HG02610 (cell line): ENCODE measurements around the gene SCN4B.
A peak's percentile ranks its signal among the peaks of the same experiment; 100 is the strongest.

Experiments used
- ATAC-seq: cut with Tn5 transposase; IDR thresholded peaks from one replicate; pipeline ENCODE4 v1.9.1; 2021; ENCODE audit warnings: mild to moderate bottlenecking, moderate library complexity; ENCODE audit not compliant: unreplicated experiment

SCN4B gene

GRCh38 chr11:118153516-118153915 is 893 bp upstream of the SCN4B start:
- no peak for ATAC-seq

GRCh38 chr11:118152020-118152551 is 537 bp downstream of the SCN4B start:
- ATAC-seq, result no peak

GRCh38 chr11:118151431-118151830 is 1.2 kb downstream of the SCN4B start:
- ATAC-seq, result no peak

DNA sequence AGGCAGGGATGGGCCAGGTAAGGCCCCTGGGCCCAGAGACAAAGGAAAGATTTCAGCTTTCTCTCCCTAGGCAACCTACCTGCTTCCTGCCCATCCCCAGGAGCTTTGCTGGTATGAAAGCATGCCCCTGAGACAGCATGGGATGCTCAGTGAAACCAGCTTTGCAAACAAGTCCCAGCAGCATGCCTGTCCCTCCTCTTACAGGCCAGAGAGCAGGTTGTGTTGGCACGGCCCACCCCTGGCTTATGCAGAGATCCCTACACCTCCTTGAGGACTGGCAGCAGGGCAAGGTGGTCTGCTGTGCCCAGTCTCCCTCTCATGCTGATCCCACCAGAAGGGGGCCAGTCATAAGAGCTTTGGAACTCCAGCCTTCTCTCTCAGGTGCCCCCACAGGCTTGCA is 3.1 kb downstream of the SCN4B start:
- ATAC-seq, result no peak

GRCh38 chr11:118148856-118149255 is 3.8 kb downstream of the SCN4B start:
- ATAC-seq, result no peak

DNA sequence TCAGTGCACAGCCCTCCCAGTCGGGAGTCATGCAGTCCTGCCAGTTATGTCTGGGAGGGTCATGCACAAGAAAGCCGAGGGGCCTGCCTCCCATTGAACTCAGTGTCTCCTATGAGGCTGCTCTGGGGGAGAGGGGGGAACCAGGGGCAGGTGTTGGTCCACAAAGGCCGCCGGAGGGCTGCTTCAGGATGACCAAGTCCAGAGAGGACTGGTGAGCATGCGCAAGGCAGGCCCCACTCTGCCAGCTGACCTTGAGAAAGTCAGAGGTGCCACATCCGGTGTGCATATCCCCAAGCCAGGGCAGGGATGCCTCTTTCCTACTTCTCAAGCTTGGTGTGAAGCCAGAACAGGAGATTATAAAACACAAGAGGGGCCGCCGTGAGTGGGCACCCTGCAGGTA is 4.4 kb downstream of the SCN4B start:
- ATAC-seq, result no peak

- no peak for ATAC-seq
Observed at GRCh38 chr11:118147502-118147901, 5.1 kb downstream of the SCN4B start.

- no peak for ATAC-seq
Observed at GRCh38 chr11:118146554-118146953, 6.1 kb downstream of the SCN4B start.

- ATAC-seq, result peak; percentile 77
Observed at GRCh38 chr11:118145285-118146227, 7.1 kb downstream of the SCN4B start.

DNA sequence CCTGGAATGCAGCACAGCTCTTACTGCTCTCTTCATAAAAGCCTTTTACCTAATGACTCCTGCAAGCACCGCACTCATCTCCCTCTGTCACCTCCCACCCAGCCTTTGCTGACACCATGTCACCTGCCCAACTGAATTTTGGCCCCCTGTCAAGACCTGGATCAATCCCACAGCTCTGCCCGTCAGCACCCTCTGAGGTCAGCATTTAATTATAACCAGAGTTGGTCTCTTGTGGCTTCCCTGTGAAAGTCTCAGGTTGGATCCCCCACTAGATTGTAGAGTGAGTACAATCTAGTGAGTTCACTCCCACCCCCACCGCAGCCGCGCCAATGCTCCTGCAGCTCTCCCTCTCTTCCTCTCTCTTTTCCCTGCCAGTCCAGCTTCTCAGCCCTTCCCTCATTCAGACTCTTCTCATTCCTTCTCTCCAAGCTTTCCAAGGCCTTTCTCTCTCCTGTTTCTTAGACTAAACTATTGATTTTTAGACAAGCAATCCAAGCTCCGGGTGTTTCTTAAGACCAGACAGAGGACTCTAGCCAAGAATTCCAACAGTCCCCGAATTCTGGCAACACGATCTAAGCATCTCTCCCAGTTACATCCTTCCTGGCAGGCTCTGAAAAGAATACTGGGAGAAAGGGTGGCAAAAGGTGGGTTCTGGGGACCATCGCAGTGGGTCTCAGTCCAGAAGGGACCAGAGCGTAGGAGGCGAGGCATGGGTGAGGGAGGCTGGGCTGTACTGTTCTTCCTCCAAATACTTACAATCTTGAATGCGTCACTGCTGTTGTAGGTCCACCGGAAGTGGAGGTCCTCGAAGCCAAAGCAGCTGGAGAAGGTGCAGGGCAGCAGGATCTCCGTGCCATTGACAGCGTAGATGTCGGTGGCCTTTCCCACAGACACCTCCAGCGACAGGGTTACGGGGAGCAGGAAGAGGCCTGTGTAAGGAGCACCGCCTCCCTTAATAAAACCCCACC is 8.0 kb downstream of the SCN4B start:
- ATAC-seq, result no peak

DNA sequence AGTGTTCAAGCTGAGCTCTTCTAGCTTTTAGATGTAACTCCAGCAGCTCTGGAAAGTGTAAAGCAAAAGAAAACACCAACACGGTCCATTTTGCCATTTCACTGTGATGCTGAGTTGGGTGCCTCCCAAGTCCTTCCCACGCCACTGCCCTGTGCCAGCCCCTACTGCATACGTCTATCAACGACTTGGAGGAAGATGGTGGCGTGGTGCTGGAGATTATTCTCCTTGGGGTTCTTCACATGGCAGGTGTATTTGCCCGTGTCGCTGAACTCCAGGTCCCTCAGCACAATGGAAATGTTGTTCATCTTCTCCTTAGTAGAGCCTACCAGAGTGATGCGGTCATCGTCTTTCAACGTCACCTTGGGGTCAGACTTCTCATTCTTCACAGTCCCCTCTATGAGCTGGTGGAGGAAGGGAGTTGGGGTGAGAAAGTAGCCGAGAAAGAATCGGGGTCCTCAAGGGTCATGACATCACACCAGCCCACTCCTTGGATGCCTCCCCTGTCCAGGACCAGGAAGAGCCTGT is 8.9 kb downstream of the SCN4B start:
- ATAC-seq, result no peak

DNA sequence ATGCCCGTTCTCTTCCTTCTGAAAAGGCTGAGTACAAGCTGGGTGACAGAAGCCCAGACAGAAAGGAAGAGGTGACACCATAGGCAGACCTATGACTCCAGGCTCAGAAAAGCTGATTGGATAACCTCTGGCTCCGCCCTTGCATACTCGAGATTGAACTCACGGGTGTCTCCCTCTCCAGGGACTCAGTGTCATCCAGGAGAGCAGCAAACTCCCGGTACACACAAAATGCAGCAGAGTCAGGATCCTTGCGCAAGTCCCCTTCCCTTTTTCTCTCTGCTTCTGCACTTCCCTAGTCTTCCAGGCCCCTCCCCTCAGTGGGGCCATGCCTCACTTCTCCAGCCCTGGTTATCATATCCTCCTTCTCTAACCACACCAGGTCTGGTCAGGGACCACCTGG is 9.8 kb downstream of the SCN4B start:
- no peak for ATAC-seq

DNA sequence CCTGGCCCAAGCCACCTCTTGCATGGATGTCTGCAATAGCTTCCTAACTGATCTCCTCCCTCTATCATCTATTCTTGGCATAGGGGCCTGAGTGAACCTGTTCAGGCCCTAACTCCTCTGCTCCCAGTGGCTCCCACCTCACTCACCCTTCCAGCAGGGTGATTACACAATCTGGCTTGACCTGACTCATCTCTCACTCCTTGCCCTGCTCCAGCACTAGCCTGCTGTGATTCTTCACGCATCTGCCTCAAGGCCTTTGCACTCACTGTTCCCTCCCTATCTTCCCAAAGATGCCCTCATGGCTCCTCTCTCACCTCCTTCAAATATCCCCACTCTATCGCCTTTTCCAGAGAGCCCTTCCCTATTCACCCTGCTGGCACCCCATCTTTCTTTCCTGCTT is 10.5 kb downstream of the SCN4B start:
- no peak for ATAC-seq

DNA sequence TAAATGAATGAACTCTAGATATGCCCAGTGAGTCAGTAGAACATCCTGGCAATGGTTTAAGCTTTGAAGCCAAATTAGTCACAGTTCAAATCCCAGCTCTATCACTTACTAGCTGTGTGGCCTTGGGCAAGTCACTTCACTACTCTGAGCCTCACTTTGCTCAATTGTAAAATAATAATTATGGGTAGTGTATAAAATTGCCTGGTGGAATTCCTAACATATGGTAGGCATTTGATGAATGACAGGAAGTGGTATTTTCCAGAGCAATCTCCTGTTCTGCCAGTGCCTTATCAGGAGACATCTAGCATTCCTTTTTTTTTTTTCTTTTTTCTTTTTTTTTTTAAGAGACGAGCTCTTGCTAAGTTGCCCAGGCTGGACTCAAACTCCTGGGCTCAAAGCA is 13.0 kb downstream of the SCN4B start:
- no peak for ATAC-seq

- no peak for ATAC-seq
Observed at GRCh38 chr11:118138839-118139420, 13.7 kb downstream of the SCN4B start.

GRCh38 chr11:118136801-118137200 is 15.8 kb downstream of the SCN4B start:
- ATAC-seq, result no peak

DNA sequence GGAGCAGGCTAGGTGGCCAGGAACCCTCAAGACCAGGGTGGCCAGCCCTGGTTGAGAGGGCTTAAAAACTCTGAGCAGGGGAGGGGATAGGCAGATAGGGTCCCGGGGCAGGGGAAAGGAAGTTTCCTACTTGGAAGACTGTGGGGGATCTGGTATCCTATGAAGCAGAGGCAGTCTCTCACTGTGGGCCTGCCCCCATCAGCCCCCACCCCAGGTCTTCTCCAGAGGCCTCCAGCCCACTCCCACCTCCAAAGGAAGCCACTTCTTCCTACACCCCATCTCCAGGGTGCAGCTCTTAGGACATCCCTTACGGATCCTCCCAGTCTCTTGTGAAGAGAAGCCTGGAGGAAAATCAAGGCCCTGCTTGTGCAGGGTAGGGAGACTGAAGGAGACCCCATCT is 16.3 kb downstream of the SCN4B start:
- ATAC-seq, result no peak

GRCh38 chr11:118135796-118136165 is 16.8 kb downstream of the SCN4B start:
- ATAC-seq, result no peak

GRCh38 chr11:118135051-118135795 is 17.4 kb downstream of the SCN4B start:
- no peak for ATAC-seq

DNA sequence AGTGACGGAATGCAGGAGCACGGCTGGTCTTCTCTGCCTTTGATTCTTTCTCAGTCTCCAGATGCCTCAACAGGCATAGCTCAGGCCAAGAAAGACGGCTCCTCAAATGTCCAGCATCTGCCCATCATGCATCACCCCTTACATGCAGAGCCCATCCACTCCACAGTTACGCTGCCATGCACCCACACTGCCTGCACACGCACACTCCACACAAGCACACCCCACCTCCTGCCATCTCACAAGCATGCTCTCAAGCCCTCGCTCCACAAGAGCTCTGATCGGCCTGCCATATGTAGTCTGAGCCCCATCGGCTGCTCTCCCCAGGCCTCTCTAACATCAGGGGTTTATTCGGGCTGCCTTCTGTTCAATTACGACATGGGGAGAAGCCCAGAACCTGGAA is 18.8 kb downstream of the SCN4B start:
- no peak for ATAC-seq
